Left renal cortex interstitium (tissue), 4 donors: ENCODE results near the gene ADGRD1. TPM values are rescaled to one million over a fixed set of nuclear protein-coding genes. Genes with fewer than 3 reads are reported as not detected.

Experiments used
- DNase-seq, 4 donors: peaks; one replicate each; pipeline ENCODE4 v3.0.0-alpha.2; 2013; ENCODE audit warnings: low read depth in 4 of 4, low spot score in 2 of 4, missing footprints in 1 of 4
- polyA plus RNA-seq, 4 donors: library from polyadenylated mRNA; unstranded; fragments of 120-200 nt; gene quantifications; one replicate each; pipeline ENCODE4 v1.2.1, GENCODE V29; 2013; ENCODE audit not compliant: insufficient read length in 4 of 4

The ADGRD1 gene
- polyA plus RNA-seq, 4 donors = 13.3 to 17.5 (median 14.2) TPM

DNA sequence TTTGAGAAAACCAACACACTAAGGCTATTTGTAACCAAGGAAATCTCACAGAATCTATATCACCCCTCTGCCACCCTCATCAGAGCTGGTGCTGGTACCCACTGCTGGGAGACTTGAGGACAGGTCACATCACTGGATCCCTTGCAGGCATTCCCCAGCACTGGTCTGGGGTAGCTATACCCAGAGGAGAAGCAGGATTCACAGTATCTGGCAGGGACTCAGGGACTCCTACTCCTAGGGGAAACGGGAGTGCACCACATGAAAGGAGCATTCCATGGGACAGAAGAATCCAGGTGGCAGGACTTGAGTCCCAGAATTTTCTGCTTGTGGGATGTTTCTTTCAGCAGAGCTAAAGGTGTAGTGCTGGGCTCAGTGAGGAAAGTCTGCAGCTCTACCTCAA is 223.2 kb downstream of the ADGRD1 start:
- no peak for DNase-seq

DNA sequence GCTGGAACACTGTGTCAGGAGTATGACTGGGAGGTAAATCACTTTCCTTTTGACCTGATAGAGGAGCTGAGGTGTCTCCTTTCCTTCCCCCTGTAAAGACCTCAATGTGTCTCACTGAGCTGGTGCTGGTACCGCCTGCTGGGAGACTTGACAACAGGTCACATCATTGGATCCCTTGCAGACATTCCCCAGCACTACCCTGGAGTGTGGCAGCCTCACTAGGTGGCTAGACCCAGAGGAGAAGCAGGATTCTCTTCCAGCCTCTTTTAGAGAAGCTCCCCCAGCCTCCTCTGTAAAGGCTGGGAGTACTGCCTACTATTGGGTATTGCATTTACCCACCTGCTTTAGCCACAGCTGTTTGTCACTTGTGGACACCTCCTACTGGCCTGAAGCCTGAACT is 223.9 kb downstream of the ADGRD1 start:
- DNase-seq = no peak

DNA sequence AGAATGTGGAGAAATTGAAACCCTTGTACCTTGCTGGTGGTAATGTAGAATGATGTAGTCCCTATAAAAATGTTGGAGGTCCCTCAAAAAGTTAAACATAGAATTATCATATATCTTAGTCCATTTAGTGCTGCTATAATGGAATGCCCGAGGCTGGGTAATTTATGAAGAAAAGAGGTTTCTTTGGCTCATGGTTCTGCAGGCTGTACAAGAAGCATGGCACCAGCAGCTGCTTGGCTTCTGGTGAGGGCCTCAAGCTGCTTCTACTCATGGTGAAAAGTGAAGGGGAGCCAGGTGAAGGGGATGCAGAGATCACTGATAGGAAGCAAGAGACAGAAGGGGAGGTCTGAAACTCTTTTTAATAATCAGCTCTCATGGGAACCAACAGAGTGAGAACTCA is 233.9 kb downstream of the ADGRD1 start:
- DNase-seq = no peak

DNA sequence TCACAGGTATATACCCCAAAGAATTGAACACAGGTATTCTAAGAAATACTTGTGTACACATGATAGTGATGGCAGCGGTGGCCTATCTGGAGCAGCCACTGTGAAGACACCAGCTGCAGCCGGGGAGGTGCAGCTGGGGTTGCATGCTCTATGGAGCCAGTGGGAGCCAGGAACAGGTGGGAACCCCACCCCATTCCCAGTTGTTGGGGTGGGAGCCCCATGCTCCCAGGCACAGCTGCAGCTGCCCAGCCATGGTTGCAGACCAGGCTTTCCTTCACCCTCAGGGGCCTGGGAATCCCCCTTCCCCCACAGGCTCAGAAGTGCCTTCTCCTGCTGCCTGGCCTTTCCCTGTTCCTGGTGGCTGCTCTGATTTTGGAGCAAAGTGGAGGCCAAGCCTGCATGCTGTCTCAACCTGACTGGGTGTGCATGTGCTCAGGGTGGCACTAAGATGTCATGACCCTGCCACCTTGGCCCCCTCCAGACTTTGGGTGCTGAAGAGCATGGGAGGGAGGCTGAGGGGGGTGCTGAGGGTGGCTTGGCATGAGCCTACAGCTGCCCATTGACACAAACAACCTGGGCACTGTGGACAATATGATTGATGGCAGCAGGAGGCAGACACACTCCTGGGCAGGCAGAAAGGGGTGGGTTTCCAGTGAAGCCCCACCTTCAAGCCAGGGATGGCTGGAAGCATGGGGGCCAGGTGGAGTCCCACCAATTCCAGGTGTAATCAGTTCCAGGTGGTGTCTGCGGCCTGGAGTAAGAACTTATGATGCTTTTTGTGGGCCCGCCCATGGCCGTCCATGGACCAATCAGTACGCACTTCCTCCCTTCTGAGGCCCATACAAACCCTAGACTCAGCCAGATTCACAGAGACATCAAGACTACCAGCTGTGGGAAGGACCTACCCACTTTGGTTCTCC is 234.7 kb downstream of the ADGRD1 start:
- no peak for DNase-seq

DNA sequence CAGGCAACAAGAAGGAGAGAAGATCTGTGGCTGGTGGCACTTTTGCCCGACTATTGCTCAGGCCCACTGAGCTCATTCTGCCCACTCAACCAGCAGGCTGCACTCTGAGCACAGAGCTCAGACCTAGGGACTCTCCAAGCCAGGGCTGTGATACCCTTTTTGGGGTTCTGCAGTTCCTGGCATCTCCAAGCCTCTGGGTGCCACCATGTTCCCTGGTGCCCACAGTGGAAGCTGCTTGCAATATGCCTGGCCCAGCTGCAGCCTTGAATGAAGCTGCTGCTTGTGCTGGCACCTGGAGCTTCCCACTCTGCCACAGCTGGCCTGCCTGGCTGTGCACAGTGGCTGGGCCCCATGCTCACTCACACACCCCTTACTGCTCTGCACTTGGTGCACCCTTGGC is 236.1 kb downstream of the ADGRD1 start:
- DNase-seq = no peak

DNA sequence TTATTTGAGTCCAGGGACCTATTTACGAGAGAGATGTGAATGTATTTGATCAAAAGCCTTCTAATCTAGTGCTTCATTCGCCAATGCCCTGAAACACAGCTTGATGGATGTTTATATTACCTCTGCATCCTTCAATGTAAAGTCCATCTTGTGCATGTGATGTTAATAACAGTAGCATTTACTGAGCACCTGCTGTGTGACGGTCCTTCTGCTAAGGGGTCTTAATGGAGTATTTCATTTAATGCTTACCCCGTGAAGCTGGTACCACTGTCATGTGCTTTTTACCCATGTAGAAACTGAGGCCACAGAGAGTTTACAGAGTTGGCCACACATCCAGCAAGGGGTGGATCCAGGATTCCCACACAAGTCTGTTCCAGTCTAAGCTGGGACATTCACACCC is 237.3 kb downstream of the ADGRD1 start:
- no peak for DNase-seq

Other genes with a start within 250 kb of the ADGRD1 start
- 10 to 100 TPM; 12.7 to 24.3 (median 16.3) TPM for gene RIMBP2, start 237.6 kb upstream of the ADGRD1 start, polyA plus RNA-seq
- 10 to 100 TPM; 22.4 to 36.0 (median 28.5) TPM for gene STX2, start 114.7 kb upstream of the ADGRD1 start, polyA plus RNA-seq
- gene RAN, start 81.8 kb upstream of the ADGRD1 start, polyA plus RNA-seq = 100 to 1,000 TPM; 571 to 701 (median 636) TPM